ENCODE data around the gene CACNA1S.

The CACNA1S gene

DNA sequence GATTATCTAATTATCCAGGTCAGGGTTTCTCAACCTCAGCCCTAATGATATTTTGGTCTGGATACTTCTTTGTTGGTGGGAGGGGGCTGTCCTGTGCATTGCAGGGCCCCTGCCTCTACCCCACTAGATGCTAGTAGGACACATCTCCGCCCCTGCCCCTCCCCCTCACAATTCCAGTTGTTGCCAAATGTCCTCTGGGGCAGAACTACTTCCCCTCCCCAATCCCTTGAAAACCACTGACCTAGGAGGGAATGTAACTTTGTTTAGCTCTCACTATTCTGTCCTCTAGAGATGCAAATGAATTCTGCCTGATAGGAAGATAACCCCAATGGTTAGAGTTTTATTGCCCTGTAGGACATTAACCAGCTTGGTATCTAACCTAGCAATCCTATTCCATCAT is 8.1 kb downstream of the CACNA1S start:
- no peaks in the 10 kb centered on the region for H3K27me3 ChIP-seq
- no peak overlapping the region for H3K4me3 ChIP-seq (ENCODE audit: low read depth, low read length)
- DNase-seq: no peak
- peaks cover 6% of the 10 kb centered on the region for H3K4me1 ChIP-seq
- TF ChIP-seq, protein P1, sequence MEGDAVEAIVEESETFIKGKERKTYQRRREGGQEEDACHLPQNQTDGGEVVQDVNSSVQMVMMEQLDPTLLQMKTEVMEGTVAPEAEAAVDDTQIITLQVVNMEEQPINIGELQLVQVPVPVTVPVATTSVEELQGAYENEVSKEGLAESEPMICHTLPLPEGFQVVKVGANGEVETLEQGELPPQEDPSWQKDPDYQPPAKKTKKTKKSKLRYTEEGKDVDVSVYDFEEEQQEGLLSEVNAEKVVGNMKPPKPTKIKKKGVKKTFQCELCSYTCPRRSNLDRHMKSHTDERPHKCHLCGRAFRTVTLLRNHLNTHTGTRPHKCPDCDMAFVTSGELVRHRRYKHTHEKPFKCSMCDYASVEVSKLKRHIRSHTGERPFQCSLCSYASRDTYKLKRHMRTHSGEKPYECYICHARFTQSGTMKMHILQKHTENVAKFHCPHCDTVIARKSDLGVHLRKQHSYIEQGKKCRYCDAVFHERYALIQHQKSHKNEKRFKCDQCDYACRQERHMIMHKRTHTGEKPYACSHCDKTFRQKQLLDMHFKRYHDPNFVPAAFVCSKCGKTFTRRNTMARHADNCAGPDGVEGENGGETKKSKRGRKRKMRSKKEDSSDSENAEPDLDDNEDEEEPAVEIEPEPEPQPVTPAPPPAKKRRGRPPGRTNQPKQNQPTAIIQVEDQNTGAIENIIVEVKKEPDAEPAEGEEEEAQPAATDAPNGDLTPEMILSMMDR (IDR thresholded peaks at IDR 0.05; ENCODE audit: low read depth, low read length): no peak
- H3K36me3 ChIP-seq: no peaks in the 10 kb centered on the region
- no peaks in the 10 kb centered on the region for H3K9me3 ChIP-seq

DNA sequence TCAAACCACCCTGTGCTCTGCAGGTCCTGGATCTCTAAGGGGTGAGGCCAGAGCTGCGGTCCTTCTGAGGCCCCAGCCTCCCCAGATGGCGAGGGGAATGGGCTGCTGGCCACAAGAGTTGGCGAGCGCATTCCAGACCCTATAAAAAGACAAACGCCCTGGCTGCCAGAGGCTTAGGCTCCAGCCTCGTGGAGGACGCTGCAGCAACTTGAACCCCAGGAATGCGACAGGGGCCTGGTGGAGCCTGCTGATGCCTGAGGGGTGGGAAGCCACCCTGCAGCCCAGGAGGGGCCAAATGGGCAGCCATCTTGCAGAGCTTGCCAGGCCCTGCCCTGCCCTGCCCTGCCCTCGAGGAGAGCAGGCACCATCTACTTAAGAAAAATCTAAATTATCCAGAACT is 8.6 kb downstream of the CACNA1S start:
- no peak for DNase-seq
- H3K36me3 ChIP-seq: no peaks in the 10 kb centered on the region
- H3K9me3 ChIP-seq: no peaks in the 10 kb centered on the region
- TF ChIP-seq, protein P1 (IDR thresholded peaks at IDR 0.05; ENCODE audit: low read depth, low read length): no peak
- no peaks in the 10 kb centered on the region for H3K27me3 ChIP-seq
- peaks cover 6% of the 10 kb centered on the region for H3K4me1 ChIP-seq
- no peak overlapping the region for H3K4me3 ChIP-seq (ENCODE audit: low read depth, low read length)

DNA sequence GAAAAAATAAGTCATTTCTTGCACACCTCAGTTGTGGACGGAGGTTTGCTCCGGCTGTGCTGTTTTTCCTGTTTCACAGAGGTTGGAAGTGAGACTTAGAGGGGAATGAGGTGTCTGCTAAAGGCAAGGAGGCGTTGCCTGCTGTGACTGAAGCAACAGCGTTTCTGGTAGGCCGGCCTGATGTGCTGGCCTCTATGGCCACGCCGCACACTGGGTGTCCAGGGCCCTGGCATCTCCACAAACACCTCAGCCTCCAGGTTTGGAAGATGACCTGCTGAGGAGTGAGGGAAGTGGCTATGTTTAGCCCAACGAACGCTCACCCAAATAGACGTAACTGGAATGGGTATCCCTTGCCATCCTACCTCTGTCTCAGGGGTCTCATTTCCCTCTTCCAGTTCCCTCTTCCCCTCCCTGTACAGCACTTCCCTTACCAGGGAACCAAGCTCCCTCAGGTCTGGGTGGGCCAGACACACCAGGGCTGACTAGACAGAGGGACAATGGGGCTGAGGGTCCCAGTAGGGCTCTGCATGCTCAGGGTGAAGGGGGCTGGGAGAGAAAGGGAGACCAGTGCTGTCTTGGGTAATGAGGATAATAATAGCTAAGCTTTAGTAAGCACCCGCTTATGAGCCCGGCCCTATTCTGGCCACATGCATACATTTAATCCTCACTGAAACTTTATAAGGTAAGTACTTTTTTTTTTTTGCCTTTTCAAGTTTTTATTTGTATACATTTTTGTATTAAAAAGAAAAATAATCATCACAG is 11.9 kb downstream of the CACNA1S start:
- Histone ChIP-seq H3K27me3 (no peaks in the 10 kb centered on the region), H3K4me1 (peaks cover 6% of the 10 kb centered on the region), H3K9me3 (no peaks in the 10 kb centered on the region), H3K4me3 (ENCODE audit: low read depth, low read length) (no peak overlapping the region), H3K36me3 (no peaks in the 10 kb centered on the region)
- no peak for DNase-seq
- TF ChIP-seq, protein P1 (IDR thresholded peaks at IDR 0.05; ENCODE audit: low read depth, low read length): no peak

DNA sequence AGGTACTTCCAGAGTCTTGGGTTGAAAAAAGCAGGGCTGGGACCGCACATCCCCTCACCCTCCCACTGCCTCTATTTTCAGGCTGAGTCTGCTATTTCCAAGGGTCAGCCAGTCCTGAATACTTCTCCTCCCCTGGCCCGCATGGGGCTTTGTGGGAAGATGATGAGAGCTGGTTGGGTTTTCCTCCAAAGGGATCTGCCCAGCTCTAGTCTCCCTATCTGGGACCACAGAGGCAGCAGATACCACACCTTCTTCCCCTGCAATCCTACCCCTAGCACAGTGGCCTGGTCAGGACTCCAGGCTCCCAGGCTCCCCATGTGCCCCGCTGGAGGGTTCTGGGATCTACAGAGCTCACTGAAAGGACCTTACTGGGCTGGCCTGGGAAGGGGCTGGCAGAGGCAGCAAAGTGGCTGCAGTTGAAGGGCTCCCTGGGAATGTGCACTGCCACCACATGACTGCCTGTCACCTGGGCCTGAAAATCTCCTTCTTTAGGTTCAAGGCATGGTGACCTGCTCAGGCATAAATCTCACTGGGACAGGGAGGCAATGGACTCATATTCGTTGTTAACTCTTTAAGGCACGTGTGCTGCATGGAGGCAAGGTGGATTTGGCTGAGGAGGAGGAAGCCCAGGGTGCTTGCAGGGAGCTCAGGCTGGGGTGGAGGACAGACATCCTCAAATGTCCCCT is 13.1 kb downstream of the CACNA1S start:
- TF ChIP-seq, protein P1 (IDR thresholded peaks at IDR 0.05; ENCODE audit: low read depth, low read length): no peak

DNA sequence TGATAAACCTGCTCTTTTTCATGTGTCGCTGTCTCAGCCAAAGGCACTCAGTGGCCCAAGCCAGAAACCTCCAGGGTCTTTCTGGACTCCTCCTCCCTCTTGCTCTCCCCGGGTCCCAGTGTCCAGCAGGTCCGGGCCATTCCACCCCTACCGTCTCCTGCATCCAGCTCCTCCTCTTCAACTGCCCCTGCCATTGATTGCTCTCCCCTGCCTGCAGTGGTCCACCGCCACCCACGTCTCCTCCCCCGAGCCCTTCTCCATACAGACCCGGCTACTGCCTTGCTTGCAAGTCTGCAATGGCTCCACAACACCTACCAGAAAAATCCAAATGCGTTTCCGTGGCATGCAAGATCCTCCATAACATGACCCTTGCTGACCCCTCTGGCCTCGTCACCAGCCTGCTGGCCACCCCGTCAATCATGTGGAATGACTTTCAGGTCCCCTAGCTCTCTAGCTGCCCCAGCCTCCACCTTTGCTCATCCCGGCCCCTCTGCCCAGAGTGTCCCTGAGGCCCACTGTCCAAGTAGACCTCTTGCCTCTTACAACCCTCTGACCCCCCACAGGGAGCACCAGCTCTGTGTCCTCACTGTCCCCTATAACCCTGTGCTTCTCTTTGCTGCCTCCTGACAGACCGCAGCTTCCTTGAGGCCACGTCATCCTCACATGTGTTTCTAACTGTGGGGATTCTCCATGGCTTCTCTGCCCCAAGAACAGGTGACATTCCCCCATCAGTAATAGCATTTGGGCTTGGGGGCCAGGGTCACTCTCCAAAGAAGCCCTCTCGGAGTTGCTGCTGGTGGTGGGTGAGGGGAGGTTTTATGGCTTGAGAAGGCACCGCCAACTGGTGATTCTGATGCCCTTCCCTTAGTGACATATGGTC is 15.0 kb downstream of the CACNA1S start:
- no peak for DNase-seq
- no peak overlapping the region for H3K4me3 ChIP-seq (ENCODE audit: low read depth, low read length)
- no peaks in the 10 kb centered on the region for H3K4me1 ChIP-seq
- TF ChIP-seq, protein P1 (IDR thresholded peaks at IDR 0.05; ENCODE audit: low read depth, low read length): no peak
- H3K9me3 ChIP-seq: no peaks in the 10 kb centered on the region
- H3K36me3 ChIP-seq: no peaks in the 10 kb centered on the region
- H3K27me3 ChIP-seq: no peaks in the 10 kb centered on the region

More for the DNA sequence above, 13.1 kb downstream of the CACNA1S start:
- Histone ChIP-seq H3K4me1 (peaks cover 5% of the 10 kb centered on the region), H3K36me3 (no peaks in the 10 kb centered on the region), H3K4me3 (ENCODE audit: low read depth, low read length) (no peak overlapping the region), H3K27me3 (no peaks in the 10 kb centered on the region), H3K9me3 (no peaks in the 10 kb centered on the region)
- no peak for DNase-seq

Data from BE2C (cell line).